Lung (tissue), 12 donors: Measurements from ENCODE around the gene ADAMTS13. TPM values are rescaled to one million over a fixed set of nuclear protein-coding genes. Genes with fewer than 3 reads are reported as not detected.

ENCODE experiments used
- ATAC-seq: fragments of 200-7000 bp; cut with Tn5 transposase; one replicate; pipeline ENCODE4 v1.9.1; 2020; ENCODE audit warnings: moderate number of reproducible peaks; ENCODE audit not compliant: insufficient read depth, low FRiP score
- DNase-seq, 3 donors: peaks; one replicate each; pipeline ENCODE4 v3.0.0-alpha.2; 2013 to 2017
- H3K27ac ChIP-seq, 2 donors: one replicate each; pipeline ENCODE4 v1.5.1; 2013; ENCODE audit warnings: mild to moderate bottlenecking in 2 of 2, moderate library complexity in 2 of 2, control low read depth in 1 of 2, inconsistent platforms in 1 of 2, low read depth in 1 of 2, low read length in 1 of 2
- H3K27me3 ChIP-seq, 3 donors: one replicate each; pipeline ENCODE4 v1.5.1; 2013; ENCODE audit warnings: low read length in 2 of 3; ENCODE audit not compliant: control insufficient read depth in 3 of 3, insufficient read depth in 3 of 3
- H3K36me3 ChIP-seq, 4 donors: one replicate each; pipeline ENCODE4 v1.5.1; 2013; ENCODE audit warnings: low read length in 4 of 4, mild to moderate bottlenecking in 1 of 4, moderate library complexity in 1 of 4; ENCODE audit not compliant: control insufficient read depth in 4 of 4, insufficient read depth in 4 of 4
- H3K4me1 ChIP-seq, 5 donors: one replicate each; pipeline ENCODE4 v1.5.1; 2013; ENCODE audit warnings: low read length in 5 of 5, mild to moderate bottlenecking in 2 of 5, moderate library complexity in 1 of 5; ENCODE audit not compliant: control insufficient read depth in 5 of 5, insufficient read depth in 5 of 5
- H3K4me3 ChIP-seq: one replicate; pipeline ENCODE4 v1.5.1; 2013; ENCODE audit warnings: mild to moderate bottlenecking, control low read depth, moderate library complexity
- H3K9ac ChIP-seq, 2 donors: one replicate each; pipeline ENCODE4 v1.5.1; 2013; ENCODE audit warnings: low read length in 2 of 2, control low read depth in 1 of 2; ENCODE audit not compliant: insufficient read depth in 1 of 2
- H3K9me3 ChIP-seq, 4 donors: one replicate each; pipeline ENCODE4 v1.5.1; 2013; ENCODE audit warnings: low read length in 3 of 4, mild to moderate bottlenecking in 1 of 4, moderate library complexity in 1 of 4; ENCODE audit not compliant: control insufficient read depth in 4 of 4, insufficient read depth in 3 of 4
- WGBS, 2 donors: extraction: QIAGEN DNeasy Blood & Tissue Kit; methylation state at CpG; one replicate each; pipeline ENCODE4 v1.1.7; 2013; 5-methylcytosine and 5-hydroxymethylcytosine counted together
- polyA plus RNA-seq, 2 donors: library from polyadenylated mRNA; stranded (reverse); fragments of 200-250 nt; gene quantifications; one replicate each; pipeline ENCODE4 v1.2.1, GENCODE V29; 2013
- total RNA-seq, 2 donors: library from RNA; depleted of rRNA in 1 of 2; stranded (reverse); fragments of >200 nt in 1 of 2; gene quantifications; one replicate each; pipeline ENCODE4 v1.2.1, GENCODE V29; 2014 to 2021
- TF ChIP-seq, protein P1 (sequence below): IDR thresholded peaks from 2 replicates; pipeline ENCODE4 v1.5.1; 2012; ENCODE audit warnings: mild to moderate bottlenecking; ENCODE audit errors: control extremely low read depth, extremely low read depth
- donor health status: control.
- donor health status: control.
- donor health status: Bipolar disorder and iron deficiency.
- donor health status: healthy.
- donor health status: DM: yes; HTN: yes; CAD: no.

The ADAMTS13 gene
- total and polyA plus RNA-seq, 4 donors, result 1.0 to 4.1 (median 2.9) TPM

DNA sequence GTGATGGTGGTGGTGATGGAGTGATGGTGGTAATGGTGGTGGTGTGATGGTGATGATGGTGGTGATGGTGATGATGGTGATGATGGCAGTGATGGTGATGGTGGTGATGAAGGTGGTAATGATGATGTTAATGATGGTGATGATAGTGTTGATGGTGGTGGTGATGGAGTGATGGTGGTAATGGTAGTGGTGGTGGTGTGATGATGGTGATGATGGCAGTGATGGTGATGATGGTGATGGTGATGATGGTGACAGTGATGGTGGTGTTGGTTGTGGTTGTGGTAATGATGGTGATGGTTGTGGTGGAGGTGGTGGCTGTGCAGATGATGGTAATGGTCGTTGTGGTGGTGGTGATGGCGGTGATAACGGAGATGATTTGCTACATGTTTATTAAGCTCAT lies 38.7 kb upstream of the ADAMTS13 start:
- Histone ChIP-seq H3K27me3 (no peaks in the 10 kb centered on the region), H3K4me1 (no peaks in the 10 kb centered on the region), H3K9ac (no peak overlapping the region), H3K27ac (no peak overlapping the region), H3K9me3 (no peaks in the 10 kb centered on the region), H3K36me3 (peaks cover 0 to 2% (median 0%) of the 10 kb centered on the region in 4 donors), H3K4me3 (no peak overlapping the region)
- TF ChIP-seq, protein P1, sequence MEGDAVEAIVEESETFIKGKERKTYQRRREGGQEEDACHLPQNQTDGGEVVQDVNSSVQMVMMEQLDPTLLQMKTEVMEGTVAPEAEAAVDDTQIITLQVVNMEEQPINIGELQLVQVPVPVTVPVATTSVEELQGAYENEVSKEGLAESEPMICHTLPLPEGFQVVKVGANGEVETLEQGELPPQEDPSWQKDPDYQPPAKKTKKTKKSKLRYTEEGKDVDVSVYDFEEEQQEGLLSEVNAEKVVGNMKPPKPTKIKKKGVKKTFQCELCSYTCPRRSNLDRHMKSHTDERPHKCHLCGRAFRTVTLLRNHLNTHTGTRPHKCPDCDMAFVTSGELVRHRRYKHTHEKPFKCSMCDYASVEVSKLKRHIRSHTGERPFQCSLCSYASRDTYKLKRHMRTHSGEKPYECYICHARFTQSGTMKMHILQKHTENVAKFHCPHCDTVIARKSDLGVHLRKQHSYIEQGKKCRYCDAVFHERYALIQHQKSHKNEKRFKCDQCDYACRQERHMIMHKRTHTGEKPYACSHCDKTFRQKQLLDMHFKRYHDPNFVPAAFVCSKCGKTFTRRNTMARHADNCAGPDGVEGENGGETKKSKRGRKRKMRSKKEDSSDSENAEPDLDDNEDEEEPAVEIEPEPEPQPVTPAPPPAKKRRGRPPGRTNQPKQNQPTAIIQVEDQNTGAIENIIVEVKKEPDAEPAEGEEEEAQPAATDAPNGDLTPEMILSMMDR, result no peak
- DNase-seq (no peak), ATAC-seq (no peak)
- 91% methylated on average over 3 of the region's 3 CpGs for WGBS, 2 donors

DNA sequence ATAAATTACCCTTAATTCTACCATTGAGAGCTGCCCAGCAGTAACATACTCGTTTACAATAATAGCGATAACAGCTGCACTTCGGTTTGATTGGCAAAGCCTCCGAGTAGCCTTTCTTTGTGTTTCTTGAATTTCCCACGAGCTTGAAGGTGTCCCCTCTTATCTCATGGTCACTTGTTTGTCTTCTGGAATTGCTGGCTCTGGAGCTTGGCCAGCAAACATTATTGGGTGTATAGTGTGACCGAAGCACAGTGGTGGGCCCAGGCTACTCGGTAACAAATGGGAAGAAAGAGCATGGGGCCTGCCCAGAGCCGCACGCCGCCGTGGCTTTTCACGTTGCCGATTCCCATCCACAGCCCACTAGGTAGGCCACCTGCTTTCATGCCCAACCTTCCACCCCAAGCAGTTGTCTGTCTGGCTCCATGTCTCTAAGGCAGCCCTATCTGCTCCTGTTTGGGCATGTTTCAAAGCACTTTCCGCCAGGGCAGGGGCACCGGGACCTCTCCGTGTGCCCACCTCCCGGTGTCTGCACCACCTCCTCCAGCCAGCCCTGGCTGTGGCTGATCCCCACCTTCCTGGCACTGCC lies 37.3 kb upstream of the ADAMTS13 start:
- Histone ChIP-seq H3K27me3 (no peaks in the 10 kb centered on the region), H3K4me3 (no peak overlapping the region), H3K36me3 (peaks cover 0 to 2% (median 0%) of the 10 kb centered on the region in 4 donors), H3K4me1 (no peaks in the 10 kb centered on the region), H3K27ac (no peak overlapping the region), H3K9me3 (no peaks in the 10 kb centered on the region), H3K9ac (no peak overlapping the region)
- ATAC-seq, result no peak
- WGBS, 2 donors, result 88% methylated on average over 17 of the region's 17 CpGs
- TF ChIP-seq, protein P1, result no peak
- no peak for DNase-seq

DNA sequence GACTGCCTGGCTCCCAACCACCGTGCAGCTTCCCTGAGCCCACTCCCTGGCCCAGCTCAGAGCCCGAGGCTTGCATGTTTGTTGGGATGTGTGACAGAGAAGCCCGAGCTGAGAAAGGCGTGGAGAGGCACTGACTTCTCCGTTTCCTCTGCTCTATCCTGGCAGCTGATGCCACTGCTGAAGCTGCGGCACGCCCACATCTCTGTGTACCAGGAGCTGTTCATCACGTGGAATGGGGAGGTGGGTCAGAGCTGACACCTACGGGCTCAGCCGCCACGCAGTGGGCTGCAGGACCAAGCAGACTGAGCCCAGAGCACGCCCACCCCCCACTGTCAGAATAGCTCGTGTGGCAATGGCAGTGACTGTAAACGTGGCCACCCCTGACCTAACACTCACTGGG lies 36.7 kb upstream of the ADAMTS13 start:
- TF ChIP-seq, protein P1, result no peak
- no peak overlapping the region for H3K4me3 ChIP-seq

DNA sequence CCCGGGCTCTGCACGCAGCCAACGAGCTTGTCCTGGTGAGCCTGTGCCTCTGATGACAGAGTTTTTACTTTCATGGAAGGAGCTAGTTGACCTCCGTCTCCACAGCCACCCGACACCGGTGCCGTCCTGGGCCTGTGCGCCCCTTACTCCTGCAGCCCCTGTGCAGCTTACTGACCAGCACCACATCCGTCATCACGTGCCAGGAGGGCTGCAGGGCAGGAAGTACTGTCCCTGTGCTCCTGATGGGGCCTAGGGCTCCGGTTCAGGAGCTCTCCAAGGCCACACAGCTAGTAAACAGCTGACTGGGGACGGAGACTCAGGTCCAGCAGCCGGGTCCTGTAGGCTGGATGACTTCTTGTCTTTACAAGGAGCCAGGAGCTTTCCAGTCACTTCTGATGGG lies 35.8 kb upstream of the ADAMTS13 start:
- TF ChIP-seq, protein P1, result no peak
- Histone ChIP-seq H3K36me3 (peaks cover 0 to 2% (median 0%) of the 10 kb centered on the region in 4 donors), H3K27me3 (no peaks in the 10 kb centered on the region), H3K4me3 (no peak overlapping the region), H3K4me1 (no peaks in the 10 kb centered on the region), H3K9ac (no peak overlapping the region), H3K27ac (no peak overlapping the region), H3K9me3 (no peaks in the 10 kb centered on the region)
- 83 to 87% methylated on average over 13 of the region's 13 CpGs for WGBS, 2 donors
- no peak for ATAC-seq
- no peak for DNase-seq

More for the DNA sequence above, 36.7 kb upstream of the ADAMTS13 start:
- Histone ChIP-seq H3K9me3 (no peaks in the 10 kb centered on the region), H3K4me1 (no peaks in the 10 kb centered on the region), H3K27ac (no peak overlapping the region), H3K27me3 (no peaks in the 10 kb centered on the region), H3K36me3 (peaks cover 0 to 2% (median 0%) of the 10 kb centered on the region in 4 donors), H3K9ac (no peak overlapping the region)
- WGBS, 2 donors, result 89 to 96% methylated on average over 13 to 14 of the region's 14 CpGs
- no peak for DNase-seq
- no peak for ATAC-seq
